HepG2 (cell line): ENCODE measurements around the gene NPPC. TPM values are rescaled to one million over a fixed set of nuclear protein-coding genes. Genes with fewer than 3 reads are reported as not detected.

Experiments used
- ATAC-seq: fragments of 200-7000 bp; cut with Tn5 transposase; 3 replicates; pipeline ENCODE4 v1.9.1; 2020; ENCODE audit warnings: mild to moderate bottlenecking, moderate library complexity
- Bru-seq: library from RNA; stranded (reverse); fragments of 400-500 nt; gene quantifications from one replicate; lab custom pipeline; 2021; lab: Mats Ljungman, UMichigan
- BruChase-seq, 2 experiments: library from RNA; stranded (reverse); fragments of 400-500 nt; gene quantifications; one replicate each; lab custom pipeline; 2021; lab: Mats Ljungman, UMichigan
- BruUV-seq: library from RNA; stranded (reverse); fragments of 400-500 nt; replicated peaks from 2 replicates; lab custom pipeline; 2021; lab: Mats Ljungman, UMichigan
- CTCF ChIA-PET: fragments of 300-600 bp; formaldehyde crosslinking; extraction: SDS; loops from one replicate; lab custom pipeline; 2021; ENCODE audit warnings: low total read pairs, inconsistent platforms, low intra/inter-chr PET ratio; lab: Yijun Ruan, JAX
- POLR2A ChIA-PET: fragments of 350-600 bp; sonication (Branson Sonifier 250); formaldehyde crosslinking; loops from one replicate; lab custom pipeline; 2020; ENCODE audit warnings: antibody characterized with exemption, inconsistent platforms; lab: Yijun Ruan, JAX
- DNase-seq: peaks from one replicate; pipeline ENCODE4 v3.0.0-alpha.2; 2015; ENCODE audit warnings: low spot score
- FAIRE-seq: peaks from 3 replicates; lab custom pipeline; 2011; peaks lifted over from hg19 to GRCh38; lab: Jason Lieb, UNC
- H2AFZ ChIP-seq: one replicate; pipeline ENCODE4 v1.6.1; 2011; ENCODE audit warnings: low read length, inconsistent platforms
- H3K27ac ChIP-seq: fragments of 300-600 bp; 3 replicates; pipeline ENCODE4 v1.8.0; 2011; ENCODE audit warnings: mixed run types, mild to moderate bottlenecking, mixed read lengths, low read length, inconsistent platforms; ENCODE audit not compliant: insufficient read depth; ENCODE audit errors: extremely low read length
- H3K27me3 ChIP-seq, 2 experiments: fragments of 200-600 bp in 1 of 2; 2 replicates in 1 of 2; 3 replicates in 1 of 2; pipeline versions ENCODE4 v1.6.0 to v1.8.0; 2011; ENCODE audit warnings: low read length in 2 of 2, mild to moderate bottlenecking in 2 of 2, moderate library complexity in 2 of 2, inconsistent platforms in 1 of 2; ENCODE audit not compliant: insufficient read depth in 2 of 2, control insufficient read depth in 1 of 2
- H3K36me3 ChIP-seq, 2 experiments: fragments of 200-600 bp in 1 of 2; replicated peaks in 1 of 2; 2 replicates in 1 of 2; 3 replicates in 1 of 2; pipeline versions ENCODE4 v1.5.1 to v1.8.0; 2011; ENCODE audit warnings: low read length in 2 of 2, inconsistent platforms in 1 of 2; ENCODE audit not compliant: insufficient read depth in 2 of 2, control insufficient read depth in 1 of 2
- H3K4me1 ChIP-seq: 2 replicates; pipeline ENCODE4 v1.5.1; 2012; ENCODE audit warnings: low read length, inconsistent platforms; ENCODE audit not compliant: insufficient read depth
- H3K4me2 ChIP-seq: 2 replicates; pipeline ENCODE4 v1.6.0; 2011; ENCODE audit warnings: low read depth, low read length, inconsistent platforms
- H3K4me3 ChIP-seq, 3 experiments: fragments of 200-600 bp in 1 of 3; sonication (generic), shearing (Covaris generic) in 1 of 3; replicated peaks in 1 of 3; 2 replicates each; pipeline ENCODE4 v1.5.1; 2011 to 2016; ENCODE audit warnings: low read length in 3 of 3, inconsistent platforms in 2 of 3, low read depth in 2 of 3, mild to moderate bottlenecking in 2 of 3, control low read depth in 1 of 3, mixed read lengths in 1 of 3; ENCODE audit not compliant: insufficient read depth in 1 of 3
- H3K79me2 ChIP-seq: one replicate; pipeline ENCODE4 v1.6.1; 2011; ENCODE audit warnings: low read length, inconsistent platforms; ENCODE audit not compliant: insufficient read depth
- H3K9ac ChIP-seq: 2 replicates; pipeline ENCODE4 v1.6.0; 2011; ENCODE audit warnings: mild to moderate bottlenecking, low read depth, low read length, inconsistent platforms; ENCODE audit not compliant: insufficient read depth
- H3K9me3 ChIP-seq: 2 replicates; pipeline ENCODE4 v1.5.1; 2012; ENCODE audit warnings: mild to moderate bottlenecking, low read length
- H4K20me1 ChIP-seq: 2 replicates; pipeline ENCODE4 v1.6.0; 2011; ENCODE audit warnings: inconsistent platforms, mild to moderate bottlenecking, low read length, moderate library complexity; ENCODE audit not compliant: insufficient read depth
- ATF7-NPFF ChIP-seq: sonication (generic); formaldehyde crosslinking; IDR thresholded peaks from 2 replicates; pipeline ENCODE4 v1.8.1; 2023; ENCODE audit warnings: mild to moderate bottlenecking, low read depth, missing genetic modification reagents, moderate library complexity
- HDAC6 ChIP-seq: fragments of 200-600 bp; sonication (generic); IDR thresholded peaks from 2 replicates; pipeline ENCODE4 v1.7.0; 2017; ENCODE audit warnings: mild to moderate bottlenecking, antibody characterized with exemption, low read length, low read depth
- HIVEP1 ChIP-seq: sonication (generic); formaldehyde crosslinking; IDR thresholded peaks from 2 replicates; pipeline ENCODE4 v1.4.0; 2020; ENCODE audit warnings: mild to moderate bottlenecking, missing genetic modification reagents
- HOXD1 ChIP-seq: sonication (generic); formaldehyde crosslinking; IDR thresholded peaks from 2 replicates; pipeline ENCODE4 v1.5.0; 2020; ENCODE audit warnings: missing genetic modification reagents
- MED13 ChIP-seq: sonication (generic); formaldehyde crosslinking; IDR thresholded peaks from 2 replicates; pipeline ENCODE4 v1.5.0; 2020; ENCODE audit warnings: missing genetic modification reagents
- NCOA1 ChIP-seq: sonication (generic); formaldehyde crosslinking; IDR thresholded peaks from 2 replicates; pipeline ENCODE4 v1.9.0; 2021; ENCODE audit warnings: missing genetic modification reagents
- PITX1 ChIP-seq: sonication (generic); formaldehyde crosslinking; IDR thresholded peaks from 2 replicates; pipeline ENCODE4 v1.5.1; 2020; ENCODE audit warnings: mild to moderate bottlenecking, missing genetic modification reagents
- RAD21 ChIP-seq: fragments of 450-650 bp; formaldehyde crosslinking; IDR thresholded peaks from 2 replicates; pipeline ENCODE4 v1.5.0; 2020; ENCODE audit warnings: mild to moderate bottlenecking
- RFXAP ChIP-seq: sonication (generic); formaldehyde crosslinking; IDR thresholded peaks from 2 replicates; pipeline ENCODE4 v1.4.0; 2020; ENCODE audit warnings: missing genetic modification reagents, borderline replicate concordance
- SMAD1 ChIP-seq: sonication (generic); formaldehyde crosslinking; IDR thresholded peaks from 2 replicates; pipeline ENCODE4 v1.4.0; 2020; ENCODE audit warnings: missing genetic modification reagents, low read depth, mild to moderate bottlenecking, borderline replicate concordance
- ZBTB7B ChIP-seq: sonication (generic); formaldehyde crosslinking; IDR thresholded peaks from 2 replicates; pipeline ENCODE4 v1.4.0; 2020; ENCODE audit warnings: missing genetic modification reagents
- ZNF10 ChIP-seq: sonication (generic); formaldehyde crosslinking; IDR thresholded peaks from 2 replicates; pipeline ENCODE4 v1.4.0; 2020; ENCODE audit warnings: mild to moderate bottlenecking, low read depth, missing genetic modification reagents, borderline replicate concordance
- ZNF234 ChIP-seq: sonication (generic); formaldehyde crosslinking; conservative IDR thresholded peaks from 2 replicates; pipeline ENCODE4 v1.5.1; 2020; ENCODE audit warnings: mild to moderate bottlenecking, missing genetic modification reagents
- ZNF331 ChIP-seq: sonication (generic); formaldehyde crosslinking; IDR thresholded peaks from 2 replicates; pipeline ENCODE4 v1.4.0; 2020; ENCODE audit warnings: missing genetic modification reagents
- ZNF343 ChIP-seq: sonication (generic); formaldehyde crosslinking; IDR thresholded peaks from 2 replicates; pipeline ENCODE4 v1.4.0; 2020; ENCODE audit warnings: mild to moderate bottlenecking, missing genetic modification reagents
- ZNF367 ChIP-seq: sonication (generic); formaldehyde crosslinking; IDR thresholded peaks from 2 replicates; pipeline ENCODE4 v1.4.0; 2020; ENCODE audit warnings: missing genetic modification reagents, borderline replicate concordance
- ZNF441 ChIP-seq: sonication (generic); formaldehyde crosslinking; IDR thresholded peaks from 2 replicates; pipeline ENCODE4 v1.7.0; 2021; ENCODE audit warnings: missing genetic modification reagents, borderline replicate concordance
- ZNF672 ChIP-seq: sonication (generic); formaldehyde crosslinking; IDR thresholded peaks from 2 replicates; pipeline ENCODE4 v1.8.1; 2022; ENCODE audit warnings: missing genetic modification reagents
- ZNF768 ChIP-seq: sonication (generic); formaldehyde crosslinking; IDR thresholded peaks from 2 replicates; pipeline ENCODE4 v1.4.0; 2020; ENCODE audit warnings: missing genetic modification reagents
- ZSCAN25 ChIP-seq: sonication (generic); formaldehyde crosslinking; IDR thresholded peaks from 2 replicates; pipeline ENCODE4 v1.8.0; 2022; ENCODE audit warnings: mild to moderate bottlenecking, missing genetic modification reagents
- WGBS: methylation state at CpG from one replicate; pipeline ENCODE4 v1.1.6; 2017; ENCODE audit warnings: low lambda C conversion rate; 5-methylcytosine and 5-hydroxymethylcytosine counted together
- in situ Hi-C: cut with HindIII; loops from 2 replicates; pipeline ENCODE4 v1.10.0; 2017; ENCODE audit warnings: low pct_unique_long_range_greater_than_20kb; ENCODE audit not compliant: extremely low pct_ligation_motif_present
- intact Hi-C: fragments of 100-400 bp; cut with micrococcal nuclease; formaldehyde crosslinking; loops from one replicate; pipeline ENCODE4 v1.10.0; 2022; ENCODE audit not compliant: unreplicated experiment
- long read RNA-seq, 2 experiments: library from RNA in 1 of 2; library from polyadenylated mRNA in 1 of 2; stranded (forward) in 1 of 2; unstranded in 1 of 2; transcript quantifications; one replicate each; pipeline ENCODE4 v2.0.0, GENCODE V29; 2019 to 2022
- polyA minus RNA-seq, 3 experiments: library from RNA; depleted of rRNA, polyadenylated mRNA; stranded (reverse); fragments of >200 nt; gene quantifications; 2 replicates each; pipeline ENCODE4 v1.2.3, GENCODE V29; 2011; ENCODE audit warnings: low replicate concordance in 1 of 3
- polyA plus RNA-seq, 8 experiments: library from polyadenylated mRNA; depleted of rRNA in 3 of 8; stranded (reverse) in 7 of 8; unstranded in 1 of 8; fragments of >200 nt; fragmentation: Illumina TruSeq in 4 of 8; extraction: Trizol in 4 of 8; gene quantifications; 2 replicates each; pipeline versions ENCODE4 v1.2.1 to v1.2.3, GENCODE V29; 2011 to 2016; ENCODE audit warnings: low read depth in 4 of 8, missing spikeins in 1 of 8, mixed read lengths in 1 of 8; ENCODE audit not compliant: insufficient read depth in 1 of 8
- total RNA-seq, 5 experiments: library from RNA; depleted of rRNA; stranded (reverse); fragments of >200 nt; fragmentation: Illumina TruSeq; extraction: Trizol; gene quantifications; 2 replicates each; pipeline ENCODE4 v1.2.3, GENCODE V29; 2016; ENCODE audit warnings: low read depth in 1 of 5

NPPC gene
- total RNA-seq (2016; rRNA removed; fragmentation: Illumina TruSeq; extraction: Trizol), result 0.11 TPM in 1 of 2 replicates, not detected in the other
- not detected in 2 replicates for total RNA-seq (2016; cell fraction: cytosol; rRNA removed; fragmentation: Illumina TruSeq; extraction: Trizol; ENCODE audit: low read depth)
- 0.15 TPM in 1 of 2 replicates, not detected in the other for total RNA-seq (2016; cell fraction: insoluble cytoplasmic fraction; rRNA removed; fragmentation: Illumina TruSeq; extraction: Trizol)
- not detected in 2 replicates for total RNA-seq (2016; cell fraction: membrane; rRNA removed; fragmentation: Illumina TruSeq; extraction: Trizol)
- not detected in 2 replicates for total RNA-seq (2016; cell fraction: nucleus; rRNA removed; fragmentation: Illumina TruSeq; extraction: Trizol)
- not detected in 2 replicates for polyA plus RNA-seq (2011; rRNA removed)
- 0.17 TPM in 1 of 2 replicates, not detected in the other for polyA plus RNA-seq (2011; cell fraction: cytosol; rRNA removed)
- polyA plus RNA-seq (2011; cell fraction: nucleus; rRNA removed), result not detected in 2 replicates
- polyA plus RNA-seq (2012), result 0.17 TPM in 1 of 2 replicates, not detected in the other
- not detected in 2 replicates for polyA plus RNA-seq (2016; cell fraction: cytosol; fragmentation: Illumina TruSeq; extraction: Trizol; ENCODE audit: low read depth)
- not detected in 2 replicates for polyA plus RNA-seq (2016; cell fraction: insoluble cytoplasmic fraction; fragmentation: Illumina TruSeq; extraction: Trizol; ENCODE audit: low read depth)
- not detected in 2 replicates for polyA plus RNA-seq (2016; cell fraction: membrane; fragmentation: Illumina TruSeq; extraction: Trizol; ENCODE audit: low read depth)
- not detected in 2 replicates for polyA plus RNA-seq (2016; cell fraction: nucleus; fragmentation: Illumina TruSeq; extraction: Trizol; ENCODE audit: insufficient read depth, low read depth)
- 0.14 TPM in 1 of 2 replicates, not detected in the other for polyA minus RNA-seq (2011; rRNA and poly(A)+ RNA removed; ENCODE audit: low replicate concordance)
- not detected in 2 replicates for polyA minus RNA-seq (2011; cell fraction: cytosol; rRNA and poly(A)+ RNA removed)
- polyA minus RNA-seq (2011; cell fraction: nucleus; rRNA and poly(A)+ RNA removed), result not detected in 2 replicates
- percentile 22 among the genes with signal in this experiment for Bru-seq, nascent RNA
- percentile 26 among the genes with signal in this experiment for BruChase-seq, experiment 1, labeled RNA remaining after a 6-hour chase
- percentile 26 among the genes with signal in this experiment for BruChase-seq, experiment 2, labeled RNA remaining after a 2-hour chase
- long read RNA-seq, experiment 1, result 0 reads
- long read RNA-seq, experiment 2, result 0 reads

- BruUV-seq, result no TSS peak
- FAIRE-seq, result no peak
- peak; percentile 62 for DNase-seq
- WGBS, result 3% methylated on average over 16 of the region's 54 CpGs
- Histone ChIP-seq H4K20me1 (no peaks in the 10 kb centered on the region; the same call in 1 of the 2 replicates), H3K4me2 (peak within 1 kb of the TSS; percentile 71), H3K9ac (no peak within 1 kb of the TSS), H3K36me3 (no peaks in the 10 kb centered on the region), H2AFZ (no peak within 1 kb of the TSS), H3K9me3 (no peaks in the 10 kb centered on the region), H3K27me3 (peaks cover 23 to 93% of the 10 kb centered on the region in 2 experiments; a peak in 4 of 5 replicates), H3K4me1 (peaks cover 44% of the 10 kb centered on the region), H3K79me2 (no peaks in the 10 kb centered on the region), H3K4me3 (peak within 1 kb of the TSS; percentile 41 to 75 (median 58)), H3K27ac (no peak within 1 kb of the TSS)
- ATAC-seq, result peak; percentile 82
- intact Hi-C loops (loop anchor here (5.0 kb wide), 1 partner anchor 36 kb away; the partner anchor contains the start of gene DIS3L2), in situ Hi-C loops (loop anchor here (10.0 kb wide), 1 partner anchor 219 kb away; no protein-coding TSS in a partner anchor)
- ChIA-PET POLR2A (interaction anchor here (0.6 to 1.8 kb wide), 2 partner anchors 9 to 510 kb away, joined by 3 to 4 read pairs; no protein-coding TSS in a partner anchor), CTCF (interaction anchor here (0.7 to 3.1 kb wide), 6 partner anchors 20 to 515 kb away, joined by 3 to 25 read pairs (median 5); no protein-coding TSS in a partner anchor)
- TF ChIP-seq RAD21, result peak; percentile 85
- peak; percentile 44; the same call in 1 of the 2 replicates for TF ChIP-seq ZBTB7B (CRISPR knock-in tag)
- no peak for TF ChIP-seq ATF7-NPFF (CRISPR knock-in tag)
- TF ChIP-seq HDAC6, result 0 out of 2 replicates have a peak, but pooled peaks have one; percentile 68
- TF ChIP-seq ZNF441 (CRISPR knock-in tag), result no peak
- no peak for TF ChIP-seq ZNF10
- no peak for TF ChIP-seq ZNF672
- TF ChIP-seq ZNF234 (CRISPR knock-in tag), result no peak
- TF ChIP-seq MED13 (CRISPR knock-in tag), result no peak; the same call in 1 of the 2 replicates
- TF ChIP-seq ZSCAN25, result 0 out of 2 replicates have a peak, but pooled peaks have one; percentile 35
- TF ChIP-seq SMAD1 (CRISPR knock-in tag), result no peak
- 0 out of 2 replicates have a peak, but pooled peaks have one; percentile 63 for TF ChIP-seq RFXAP (CRISPR knock-in tag)
- TF ChIP-seq ZNF768 (CRISPR knock-in tag), result peak; percentile 65
- 0 out of 2 replicates have a peak, but pooled peaks have one; percentile 14 for TF ChIP-seq ZNF343 (CRISPR knock-in tag)
- TF ChIP-seq HIVEP1 (CRISPR knock-in tag), result peak; percentile 45; the same call in 1 of the 2 replicates
- no peak for TF ChIP-seq ZNF367 (CRISPR knock-in tag)
- TF ChIP-seq PITX1 (CRISPR knock-in tag), result 0 out of 2 replicates have a peak, but pooled peaks have one; percentile 32
- no peak for TF ChIP-seq ZNF331 (CRISPR knock-in tag)
- 0 out of 2 replicates have a peak, but pooled peaks have one; percentile 31 for TF ChIP-seq HOXD1
- 0 out of 2 replicates have a peak, but pooled peaks have one; percentile 44 for TF ChIP-seq NCOA1 (CRISPR knock-in tag)
Observed at GRCh38 chr2:231926180-231926741, at the start of gene NPPC. Gene NPPC (minus strand): TSS chr2:231926396. CDS start chr2:231926249, 147 bp downstream.
